Activated CD8-positive, alpha-beta memory T cell treated with anti-CD3 and anti-CD28 coated beads for 36 hours (primary cell): ENCODE measurements around the gene SNRPD3. TPM values are rescaled to one million over a fixed set of nuclear protein-coding genes. Genes with fewer than 3 reads are reported as not detected.
"Not testable (repeated sequence)": the region's sequence is repeated elsewhere in the genome, so short reads cannot be mapped to it uniquely, and the experiment has no call there.

ENCODE experiments used
- CTCF ChIA-PET: fragments of 350-600 bp; sonication (Branson Sonifier 250); formaldehyde crosslinking; loops from one replicate; lab custom pipeline; 2021; ENCODE audit warnings: antibody characterized with exemption; lab: Charles Lee
- POLR2A ChIA-PET: fragments of 350-600 bp; sonication (Branson Sonifier 250); formaldehyde crosslinking; loops from one replicate; lab custom pipeline; 2021; ENCODE audit warnings: antibody characterized with exemption; lab: Charles Lee
- total RNA-seq, 2 experiments: library from RNA; stranded (reverse); gene quantifications; one replicate each; pipeline ENCODE4 v1.2.3, GENCODE V29; 2021

The SNRPD3 gene
- total RNA-seq, 2 experiments from 2014 or later, result 204 to 208 TPM

DNA sequence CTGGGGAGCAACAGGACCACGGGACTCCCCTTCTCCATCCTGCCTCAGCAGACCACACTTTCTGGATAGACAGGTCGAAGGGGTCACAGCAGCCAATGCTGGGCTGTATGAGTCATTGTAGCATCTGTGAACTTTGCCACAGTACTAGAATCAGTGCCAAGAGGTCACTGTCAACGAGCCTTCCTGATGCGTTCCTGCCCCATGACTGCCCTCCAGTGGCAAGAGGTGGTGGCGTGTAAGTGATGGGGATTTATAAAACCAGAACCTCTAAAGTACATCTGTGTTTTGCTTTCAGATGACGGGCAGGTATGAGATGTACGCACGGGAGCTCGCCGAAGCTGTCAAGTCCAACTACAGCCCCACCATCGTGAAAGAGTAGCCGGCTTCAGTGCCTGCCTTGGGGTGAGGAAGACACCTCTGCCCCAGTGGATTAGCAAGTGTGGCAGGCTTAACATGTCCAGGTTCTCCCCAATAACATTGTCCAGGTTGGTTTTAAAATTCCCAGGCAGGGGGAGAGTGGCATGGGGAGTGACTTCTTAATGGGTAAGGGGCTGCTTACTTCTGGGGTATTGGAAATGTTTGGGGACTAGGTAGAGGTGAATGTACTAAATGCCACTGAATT lies 30.3 kb upstream of the SNRPD3 start:
- CTCF ChIA-PET, result interaction anchor here (0.6 to 1.9 kb wide), 12 partner anchors 11 to 141 kb away, joined by 3 to 5 read pairs (median 3); partner anchors contain the start of gene ADORA2A
- POLR2A ChIA-PET, result interaction anchor here (0.7 kb wide), 1 partner anchor 30 kb away, joined by 5 read pairs; the partner anchor contains the start of gene GUCD1

DNA sequence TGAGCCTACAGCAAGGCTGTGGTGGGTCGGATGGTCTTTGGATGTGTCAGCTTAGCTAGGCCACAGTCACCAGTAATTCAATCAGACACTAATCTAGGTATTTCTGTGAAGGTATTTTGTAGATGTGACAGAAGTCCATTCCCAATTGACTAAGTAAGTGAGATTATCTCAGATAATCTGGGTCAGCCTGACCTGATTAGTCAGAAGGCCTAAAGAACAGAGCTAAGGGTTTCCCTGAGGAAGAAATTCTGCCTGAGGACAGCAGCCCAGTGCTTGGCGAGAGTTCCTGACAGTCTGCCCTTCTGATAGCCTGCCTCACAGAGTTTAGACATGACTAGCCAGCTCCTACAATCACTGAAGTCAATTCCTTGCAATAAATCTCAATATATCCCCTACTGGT lies 29.6 kb upstream of the SNRPD3 start:
- CTCF ChIA-PET, result interaction anchor here (0.6 to 1.9 kb wide), 11 partner anchors 10 to 142 kb away, joined by 3 to 5 read pairs (median 3); partner anchors contain the start of gene ADORA2A

DNA sequence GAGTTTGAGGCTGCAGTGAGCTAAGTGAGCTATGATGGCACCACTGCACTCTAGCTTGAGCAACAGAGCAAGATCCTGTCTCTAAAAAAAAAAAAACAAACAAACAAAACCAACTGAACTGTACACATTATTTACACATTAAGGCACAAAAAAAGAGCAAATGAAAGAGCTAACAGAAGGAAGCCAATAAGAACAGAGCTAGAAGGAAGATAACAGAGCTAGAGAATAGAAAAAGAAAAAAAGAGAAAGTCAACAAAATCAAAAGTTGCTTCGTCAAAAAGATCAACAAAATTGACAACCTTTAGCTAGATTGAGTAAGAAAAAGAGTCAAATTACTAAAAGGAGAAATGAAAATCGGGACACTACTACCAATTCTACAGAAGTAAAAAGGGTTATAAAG lies 25.9 kb upstream of the SNRPD3 start:
- ChIA-PET CTCF (interaction anchor here (0.6 to 0.9 kb wide), 2 partner anchors 15 to 92 kb away, joined by 3 read pairs; no protein-coding TSS in a partner anchor), POLR2A (no interaction called here)

More for the DNA sequence above, 29.6 kb upstream of the SNRPD3 start:
- POLR2A ChIA-PET, result interaction anchor here (0.7 kb wide), 1 partner anchor 29 kb away, joined by 5 read pairs; the partner anchor contains the start of gene GUCD1

DNA sequence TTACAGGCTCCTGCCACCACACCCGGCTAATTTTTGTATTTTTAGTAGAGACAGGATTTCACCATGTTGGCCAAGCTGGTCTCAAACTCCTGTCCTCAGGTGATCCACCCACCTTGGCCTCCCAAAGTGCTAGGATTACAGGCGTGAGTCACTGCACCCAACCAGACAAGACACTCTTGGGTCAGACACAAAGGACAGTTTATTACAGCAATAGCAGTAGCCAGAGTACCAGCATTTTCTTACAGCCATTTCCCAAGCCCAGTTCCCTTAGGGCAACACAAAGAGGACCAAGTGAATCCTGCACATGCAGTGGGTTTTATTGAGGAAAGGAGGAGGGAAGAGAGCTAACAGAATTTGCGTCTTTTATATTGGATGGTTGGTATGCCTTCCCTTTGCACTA lies 24.8 kb upstream of the SNRPD3 start:
- CTCF ChIA-PET, POLR2A ChIA-PET: not testable (repeated sequence)

DNA sequence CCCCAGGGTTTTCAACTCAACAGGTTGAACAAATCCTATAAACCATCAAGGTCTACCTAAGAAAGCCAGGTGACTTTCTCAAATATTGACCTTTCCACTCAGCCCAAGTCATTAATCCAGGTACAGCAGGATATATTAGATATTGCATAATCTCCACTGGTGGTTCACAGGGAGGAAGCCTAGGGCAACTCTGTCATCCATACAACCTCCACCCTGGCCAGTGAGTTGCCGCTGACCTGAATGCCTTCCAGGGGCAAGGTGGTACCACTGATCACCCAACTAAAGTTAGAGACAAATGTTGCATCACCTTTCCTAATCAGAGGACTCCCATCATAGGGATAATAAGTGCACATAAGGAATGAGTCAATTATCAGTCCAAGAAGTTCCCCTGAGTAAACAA lies 23.7 kb upstream of the SNRPD3 start:
- CTCF ChIA-PET, result no interaction called here

DNA sequence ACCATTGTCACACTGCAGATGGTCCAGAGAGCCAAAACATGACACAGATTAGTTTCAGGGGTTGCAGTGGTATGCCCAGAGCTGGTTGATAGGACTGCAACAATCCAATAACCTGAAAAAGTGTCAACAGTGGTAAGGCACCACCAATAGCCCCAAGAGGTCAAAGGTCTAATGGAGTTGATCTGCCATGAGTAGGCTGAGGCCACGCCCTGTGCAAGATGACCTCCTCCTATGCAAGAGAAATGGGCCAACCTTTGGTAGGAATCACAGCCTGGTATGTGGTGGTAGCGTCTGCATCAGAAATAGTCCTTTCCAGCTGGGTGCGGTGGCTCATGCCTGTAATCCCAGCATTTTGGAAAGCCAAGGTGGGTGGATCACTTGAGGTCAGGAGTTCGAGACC lies 20.5 kb upstream of the SNRPD3 start:
- CTCF ChIA-PET, result no interaction called here
- POLR2A ChIA-PET, result no interaction called here

More for the DNA sequence above, 23.7 kb upstream of the SNRPD3 start:
- POLR2A ChIA-PET, result no interaction called here

DNA sequence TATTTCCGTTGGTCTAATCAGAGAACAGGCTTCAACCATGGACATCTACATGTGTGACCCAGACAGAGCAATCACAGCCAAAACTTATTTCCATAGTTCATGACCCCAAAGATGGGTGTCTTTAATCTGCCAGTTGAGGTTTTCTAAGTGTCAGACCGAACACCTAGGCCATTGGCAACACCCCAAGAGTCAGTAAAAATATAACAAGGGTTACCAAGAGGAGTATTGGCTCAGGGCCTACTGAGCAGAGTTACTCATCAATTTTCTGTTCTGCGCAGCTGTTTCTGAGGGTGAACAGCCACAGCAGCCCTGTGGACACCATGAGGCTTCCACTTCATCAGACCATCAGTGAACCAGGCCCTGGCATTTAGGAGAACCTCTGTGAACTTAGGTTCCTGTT lies 19.7 kb upstream of the SNRPD3 start:
- ChIA-PET CTCF (interaction anchor here (0.9 to 1.0 kb wide), 2 partner anchors 10 to 12 kb away, joined by 3 read pairs; no protein-coding TSS in a partner anchor), POLR2A (no interaction called here)

DNA sequence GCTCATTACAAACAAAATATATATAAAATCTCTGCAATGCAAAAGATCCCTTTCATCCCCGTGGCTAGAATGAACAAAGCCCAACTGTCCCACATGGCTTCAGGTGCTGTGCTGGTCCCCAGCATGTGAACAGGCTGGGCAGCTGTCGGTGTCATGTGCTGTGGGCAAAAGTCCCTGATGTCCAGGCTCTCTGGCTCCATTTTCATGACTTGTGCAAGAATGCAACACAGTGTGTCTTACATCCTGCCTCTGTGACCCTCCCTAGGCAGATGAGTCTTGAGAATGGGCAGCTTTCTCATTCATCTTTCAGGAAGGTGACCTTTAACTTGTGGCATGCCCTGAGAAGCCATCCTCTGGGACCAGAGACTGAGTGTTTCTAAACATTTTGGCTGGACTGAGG lies 15.3 kb upstream of the SNRPD3 start:
- CTCF ChIA-PET, result no interaction called here
- POLR2A ChIA-PET, result interaction anchor here (0.8 kb wide), 1 partner anchor 13 kb away, joined by 5 read pairs; no protein-coding TSS in a partner anchor

DNA sequence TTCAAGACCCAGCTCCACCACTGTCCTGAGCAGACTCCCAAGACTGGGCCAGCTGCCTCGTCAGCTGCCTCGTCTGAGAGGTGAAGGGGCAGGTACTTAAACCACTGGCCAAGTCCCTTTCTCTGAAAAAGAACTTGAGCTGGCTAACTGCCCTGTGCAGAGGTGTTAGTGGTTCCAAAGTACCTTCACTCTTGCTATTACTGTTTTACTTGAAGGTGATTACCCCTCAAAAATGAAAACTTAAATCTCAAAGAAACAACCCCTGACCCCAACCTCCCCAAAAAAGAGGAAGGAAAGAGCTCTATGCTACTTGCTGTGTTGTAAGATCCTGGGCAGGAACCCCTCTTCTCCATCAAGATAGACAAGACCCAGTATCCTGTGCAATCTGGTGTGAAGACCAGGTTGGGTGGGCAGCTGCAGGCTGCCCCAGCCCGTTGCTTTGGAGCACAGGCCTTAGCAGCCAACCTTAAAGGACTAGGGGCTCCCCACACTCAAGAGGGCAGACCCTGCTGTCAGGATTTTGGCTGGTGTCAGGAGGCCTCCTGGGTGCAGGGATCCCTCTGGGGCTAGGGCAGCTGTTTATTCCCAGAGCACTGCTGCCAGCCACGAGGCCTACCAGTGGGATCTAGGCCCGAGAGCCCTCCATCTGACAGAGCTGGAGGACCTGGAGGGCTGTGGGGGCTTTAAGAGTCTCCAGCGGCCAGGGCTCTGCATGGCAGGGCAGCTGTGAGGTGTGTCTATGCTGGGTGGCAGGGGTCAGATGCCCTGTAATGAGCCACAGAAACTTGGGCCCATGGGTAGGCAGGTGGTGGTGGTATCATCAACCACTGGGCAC lies 13.9 kb upstream of the SNRPD3 start:
- POLR2A ChIA-PET, result no interaction called here
- CTCF ChIA-PET, result no interaction called here

DNA sequence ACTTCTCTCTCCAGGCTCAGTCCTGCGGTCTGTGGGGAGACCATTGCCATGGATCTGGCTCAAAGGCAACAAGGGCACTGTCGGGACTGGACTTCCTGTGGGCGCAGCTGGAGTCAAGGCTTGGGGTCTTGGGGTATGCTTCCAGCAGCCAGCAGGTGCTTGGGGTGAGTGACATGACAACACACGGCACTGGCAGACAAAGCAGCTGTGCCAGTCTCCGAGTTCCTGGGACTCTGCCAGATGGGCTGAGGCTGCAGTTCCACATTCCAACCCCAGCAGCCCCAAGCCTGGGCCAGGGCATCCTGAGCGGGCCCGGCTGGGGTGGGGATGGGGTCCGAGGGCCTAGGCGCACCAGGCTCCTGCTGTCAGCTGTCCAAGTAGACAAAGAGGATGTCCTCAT lies 13.2 kb upstream of the SNRPD3 start:
- POLR2A ChIA-PET, result no interaction called here
- CTCF ChIA-PET, result no interaction called here

DNA sequence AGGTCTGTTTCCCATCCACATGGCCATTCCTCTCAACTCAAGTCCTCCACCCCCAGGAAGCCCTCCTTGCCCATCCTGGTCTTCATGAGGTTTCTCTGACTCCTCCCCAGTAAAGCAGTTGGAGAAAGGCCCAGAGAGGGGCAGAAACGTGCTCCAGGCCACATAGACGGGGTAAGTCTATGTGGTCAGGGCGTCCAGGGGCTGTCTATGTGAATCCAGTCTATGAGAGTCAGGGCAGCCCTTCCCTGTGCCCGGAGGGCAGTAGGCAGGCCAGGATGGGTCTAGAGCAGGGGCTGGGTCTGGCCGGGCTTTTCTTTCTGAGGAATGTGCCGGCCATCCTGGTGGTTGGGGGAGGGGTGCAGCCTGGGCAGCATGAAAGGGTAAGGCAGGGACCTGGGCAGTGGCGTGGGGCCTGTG lies 12.6 kb upstream of the SNRPD3 start:
- CTCF ChIA-PET, result no interaction called here
- POLR2A ChIA-PET, result no interaction called here

DNA sequence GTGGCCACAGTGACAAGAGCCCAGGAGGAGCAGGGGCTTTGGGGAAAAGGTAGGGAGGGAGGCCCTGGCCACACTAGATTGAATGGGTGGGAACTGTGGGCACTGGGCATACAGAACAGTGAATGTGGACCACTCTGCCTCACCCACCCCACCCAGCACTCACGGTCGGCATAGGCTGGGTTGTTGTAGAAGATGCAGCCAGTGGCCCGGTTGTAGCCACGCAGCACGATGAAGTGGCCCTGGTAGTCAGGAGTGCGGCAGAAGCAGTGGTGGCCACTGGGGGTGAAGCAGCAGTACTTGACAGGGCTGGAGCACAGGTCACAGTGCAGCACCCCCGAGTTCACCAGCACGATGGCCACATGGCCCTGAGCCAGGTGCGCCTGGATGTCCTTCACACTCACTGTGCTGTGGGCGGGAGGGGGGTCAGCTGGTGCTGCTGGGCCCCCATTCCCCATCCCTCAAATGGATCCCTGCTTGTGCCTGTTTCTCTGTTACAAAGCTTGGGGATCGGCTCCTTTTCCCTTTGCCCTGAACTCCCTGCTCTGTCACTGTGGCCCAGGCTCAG lies 12.0 kb upstream of the SNRPD3 start:
- ChIA-PET CTCF (no interaction called here), POLR2A (no interaction called here)

DNA sequence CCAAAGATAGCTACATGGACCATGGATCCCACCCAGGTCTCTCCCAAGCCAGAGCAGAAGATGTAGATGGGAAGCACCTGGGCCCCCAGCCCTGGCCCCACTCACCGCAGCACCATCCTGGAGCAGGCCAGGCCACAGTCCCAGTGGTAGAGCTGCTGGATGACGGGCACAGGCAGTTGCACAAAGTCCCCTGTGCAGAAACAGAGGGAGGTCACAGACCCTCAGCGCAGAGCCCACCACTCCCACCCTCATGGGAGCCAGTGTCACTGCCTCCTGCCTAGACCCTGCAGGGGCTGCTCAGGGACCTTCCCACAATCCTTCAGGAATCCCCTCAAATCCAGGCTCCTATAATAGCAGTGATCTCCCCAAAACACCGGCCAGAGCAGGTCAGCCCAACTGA lies 7.0 kb upstream of the SNRPD3 start:
- ChIA-PET POLR2A (no interaction called here), CTCF (interaction anchor here (1.6 kb wide), 1 partner anchor 12 kb away, joined by 3 read pairs; no protein-coding TSS in a partner anchor)

DNA sequence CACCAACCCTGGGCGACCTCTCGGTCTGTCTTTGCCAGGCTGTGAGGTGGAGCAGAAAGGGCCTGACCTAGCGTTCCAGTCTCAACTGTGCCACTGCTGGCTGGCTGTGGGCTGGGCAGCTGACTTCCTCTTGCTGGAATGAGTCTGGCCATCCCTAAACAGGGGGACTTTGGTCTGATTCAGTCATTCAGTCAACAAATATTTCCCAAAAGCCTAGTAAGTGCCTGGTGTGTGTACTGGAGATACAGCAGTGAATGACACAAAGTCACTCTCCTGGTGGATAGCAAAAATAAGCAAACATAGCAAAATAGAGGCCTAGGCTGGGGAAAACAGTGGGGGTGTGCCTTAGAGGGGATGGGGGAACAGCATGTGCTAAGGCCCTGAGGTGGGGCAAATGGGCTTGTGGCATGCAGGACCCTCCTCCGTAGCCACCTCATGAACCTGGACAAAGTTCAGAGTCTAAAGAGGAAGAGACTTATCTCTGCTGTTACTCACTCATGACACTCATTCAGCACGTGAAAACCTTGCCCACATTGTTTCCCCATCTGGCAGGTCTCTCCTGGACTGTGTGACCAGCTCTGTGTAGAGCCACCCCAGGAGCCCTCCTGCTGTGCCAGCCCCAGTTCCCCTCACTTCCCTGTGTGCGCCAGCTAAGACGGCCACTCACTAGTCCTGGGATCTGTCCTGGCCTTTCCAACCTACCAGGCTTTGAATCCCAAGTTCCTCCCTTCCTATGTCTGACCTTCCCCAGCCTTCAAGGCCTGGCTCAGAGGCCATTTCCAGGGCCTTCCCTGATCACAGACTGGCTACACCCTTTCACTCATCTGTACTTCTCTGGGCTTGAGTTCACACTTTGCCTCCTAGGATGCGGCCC lies 5.5 kb upstream of the SNRPD3 start:
- CTCF ChIA-PET, result interaction anchor here (0.5 kb wide), 1 partner anchor 86 kb away, joined by 3 read pairs; no protein-coding TSS in a partner anchor
- POLR2A ChIA-PET, result no interaction called here

DNA sequence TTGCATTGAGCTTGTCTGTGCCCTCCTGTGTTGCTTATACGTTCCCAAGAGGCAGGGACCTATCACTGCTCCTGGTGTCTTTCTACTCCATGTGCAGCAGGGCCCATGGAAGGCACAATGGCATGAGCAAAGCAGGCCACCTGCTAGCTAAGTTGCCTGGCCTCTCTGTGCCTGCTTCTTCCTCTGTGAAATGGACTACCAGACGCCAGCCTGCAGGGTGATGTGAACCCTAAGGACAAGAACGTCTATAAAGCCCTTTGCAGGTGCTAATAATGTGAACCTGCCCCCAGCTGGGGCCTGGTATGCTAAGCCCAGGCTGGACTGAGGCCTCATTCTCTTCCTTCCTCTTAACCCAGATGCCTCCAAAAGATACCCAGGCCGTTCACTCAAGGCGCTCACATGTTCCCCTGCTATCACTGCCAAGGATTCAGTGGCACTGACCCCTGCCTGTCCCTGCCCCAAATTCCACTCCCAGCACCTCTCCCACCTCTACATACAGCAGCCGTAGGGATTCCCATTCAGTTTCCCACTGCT lies 4.8 kb upstream of the SNRPD3 start:
- POLR2A ChIA-PET, result no interaction called here
- CTCF ChIA-PET, result interaction anchor here (0.5 kb wide), 1 partner anchor 87 kb away, joined by 3 read pairs; no protein-coding TSS in a partner anchor

DNA sequence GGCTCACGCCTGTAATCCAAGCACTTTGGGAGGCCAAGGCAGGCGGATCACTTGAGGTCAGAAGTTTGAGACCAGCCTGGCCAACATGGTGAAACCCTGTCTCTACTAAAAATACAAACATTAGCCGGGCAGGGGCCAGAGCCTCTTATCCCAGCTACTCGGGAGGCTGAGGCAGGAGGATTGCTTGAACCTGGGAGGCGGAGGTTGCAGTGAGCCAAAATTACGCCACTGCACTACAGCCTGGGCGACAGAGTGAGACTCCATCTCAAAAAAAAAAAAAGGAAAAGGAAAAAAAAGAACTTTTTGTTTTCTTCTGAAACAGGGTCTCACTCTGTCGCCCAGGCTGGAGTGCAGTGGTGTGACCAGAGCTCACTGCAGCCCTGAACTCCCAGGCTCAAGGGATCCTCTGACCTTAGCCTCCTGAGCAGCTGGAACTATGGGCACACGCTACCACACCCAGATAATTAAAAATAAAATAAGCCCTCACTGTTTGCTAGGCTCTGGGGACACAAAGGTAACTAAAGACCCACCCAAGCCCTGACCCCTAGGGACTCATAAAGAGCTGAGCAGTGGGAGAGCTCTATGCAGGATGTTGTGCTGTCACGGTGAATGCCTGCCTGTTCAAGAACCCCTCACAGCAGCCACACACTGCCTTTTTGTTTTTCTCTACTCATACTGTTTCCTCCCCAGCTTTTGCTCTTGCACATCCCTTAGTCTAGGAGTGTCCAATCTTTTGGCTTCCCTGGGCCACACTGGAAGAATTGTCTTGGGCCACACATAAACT lies 3.1 kb upstream of the SNRPD3 start:
- POLR2A ChIA-PET, result interaction anchor here (1.1 kb wide), 1 partner anchor 12 kb away, joined by 5 read pairs; no protein-coding TSS in a partner anchor

DNA sequence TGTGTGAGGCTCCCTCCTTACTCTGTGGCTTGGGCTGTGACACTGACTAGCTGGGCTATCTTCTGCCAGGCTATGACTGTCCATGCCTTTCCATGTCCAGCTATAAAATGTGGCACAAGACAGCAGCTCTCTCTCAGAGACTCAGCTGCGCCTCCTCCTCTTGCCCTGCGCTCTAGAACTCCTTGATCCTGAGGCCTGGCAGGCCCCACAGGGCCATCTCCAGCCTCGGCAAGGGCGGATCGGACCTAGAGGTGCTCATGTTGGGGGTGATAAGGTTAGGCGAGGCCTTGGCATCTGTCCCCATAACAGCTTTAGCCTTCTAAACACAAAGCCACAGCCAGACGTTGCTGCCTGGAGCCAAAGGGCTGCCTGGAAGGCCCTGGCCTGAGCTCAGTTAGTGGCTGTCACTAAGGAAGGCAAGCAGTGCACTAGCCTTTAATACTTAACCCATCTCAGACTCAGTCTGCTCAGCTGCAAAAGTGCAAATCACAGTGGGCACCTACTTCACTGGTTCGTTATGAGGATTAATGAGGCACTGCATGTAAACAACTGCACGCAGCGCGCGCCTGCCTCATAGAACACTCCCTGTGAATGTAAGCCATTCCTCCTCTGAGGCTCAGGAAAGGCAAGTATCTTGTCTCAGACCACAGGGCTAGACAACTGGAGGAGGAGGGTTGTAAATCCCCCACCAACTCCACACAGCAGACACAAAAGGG lies 2.0 kb upstream of the SNRPD3 start:
- ChIA-PET CTCF (interaction anchor here (1.4 kb wide), 1 partner anchor 29 kb away, joined by 3 read pairs; no protein-coding TSS in a partner anchor), POLR2A (interaction anchor here (1.1 to 1.7 kb wide), 2 partner anchors 13 to 126 kb away, joined by 5 read pairs; partner anchors contain the start of gene ADORA2A)

More for the DNA sequence above, 3.1 kb upstream of the SNRPD3 start:
- CTCF ChIA-PET, result interaction anchor here (1.4 kb wide), 1 partner anchor 28 kb away, joined by 3 read pairs; no protein-coding TSS in a partner anchor
